ENCODE results near the gene UBE3B.

- TF ChIP-seq, protein P1, sequence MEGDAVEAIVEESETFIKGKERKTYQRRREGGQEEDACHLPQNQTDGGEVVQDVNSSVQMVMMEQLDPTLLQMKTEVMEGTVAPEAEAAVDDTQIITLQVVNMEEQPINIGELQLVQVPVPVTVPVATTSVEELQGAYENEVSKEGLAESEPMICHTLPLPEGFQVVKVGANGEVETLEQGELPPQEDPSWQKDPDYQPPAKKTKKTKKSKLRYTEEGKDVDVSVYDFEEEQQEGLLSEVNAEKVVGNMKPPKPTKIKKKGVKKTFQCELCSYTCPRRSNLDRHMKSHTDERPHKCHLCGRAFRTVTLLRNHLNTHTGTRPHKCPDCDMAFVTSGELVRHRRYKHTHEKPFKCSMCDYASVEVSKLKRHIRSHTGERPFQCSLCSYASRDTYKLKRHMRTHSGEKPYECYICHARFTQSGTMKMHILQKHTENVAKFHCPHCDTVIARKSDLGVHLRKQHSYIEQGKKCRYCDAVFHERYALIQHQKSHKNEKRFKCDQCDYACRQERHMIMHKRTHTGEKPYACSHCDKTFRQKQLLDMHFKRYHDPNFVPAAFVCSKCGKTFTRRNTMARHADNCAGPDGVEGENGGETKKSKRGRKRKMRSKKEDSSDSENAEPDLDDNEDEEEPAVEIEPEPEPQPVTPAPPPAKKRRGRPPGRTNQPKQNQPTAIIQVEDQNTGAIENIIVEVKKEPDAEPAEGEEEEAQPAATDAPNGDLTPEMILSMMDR (IDR thresholded peaks at IDR 0.05; ENCODE audit: insufficient read depth, low read length), result no peak
- TF ChIP-seq, protein P2, sequence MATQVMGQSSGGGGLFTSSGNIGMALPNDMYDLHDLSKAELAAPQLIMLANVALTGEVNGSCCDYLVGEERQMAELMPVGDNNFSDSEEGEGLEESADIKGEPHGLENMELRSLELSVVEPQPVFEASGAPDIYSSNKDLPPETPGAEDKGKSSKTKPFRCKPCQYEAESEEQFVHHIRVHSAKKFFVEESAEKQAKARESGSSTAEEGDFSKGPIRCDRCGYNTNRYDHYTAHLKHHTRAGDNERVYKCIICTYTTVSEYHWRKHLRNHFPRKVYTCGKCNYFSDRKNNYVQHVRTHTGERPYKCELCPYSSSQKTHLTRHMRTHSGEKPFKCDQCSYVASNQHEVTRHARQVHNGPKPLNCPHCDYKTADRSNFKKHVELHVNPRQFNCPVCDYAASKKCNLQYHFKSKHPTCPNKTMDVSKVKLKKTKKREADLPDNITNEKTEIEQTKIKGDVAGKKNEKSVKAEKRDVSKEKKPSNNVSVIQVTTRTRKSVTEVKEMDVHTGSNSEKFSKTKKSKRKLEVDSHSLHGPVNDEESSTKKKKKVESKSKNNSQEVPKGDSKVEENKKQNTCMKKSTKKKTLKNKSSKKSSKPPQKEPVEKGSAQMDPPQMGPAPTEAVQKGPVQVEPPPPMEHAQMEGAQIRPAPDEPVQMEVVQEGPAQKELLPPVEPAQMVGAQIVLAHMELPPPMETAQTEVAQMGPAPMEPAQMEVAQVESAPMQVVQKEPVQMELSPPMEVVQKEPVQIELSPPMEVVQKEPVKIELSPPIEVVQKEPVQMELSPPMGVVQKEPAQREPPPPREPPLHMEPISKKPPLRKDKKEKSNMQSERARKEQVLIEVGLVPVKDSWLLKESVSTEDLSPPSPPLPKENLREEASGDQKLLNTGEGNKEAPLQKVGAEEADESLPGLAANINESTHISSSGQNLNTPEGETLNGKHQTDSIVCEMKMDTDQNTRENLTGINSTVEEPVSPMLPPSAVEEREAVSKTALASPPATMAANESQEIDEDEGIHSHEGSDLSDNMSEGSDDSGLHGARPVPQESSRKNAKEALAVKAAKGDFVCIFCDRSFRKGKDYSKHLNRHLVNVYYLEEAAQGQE (IDR thresholded peaks at IDR 0.05; ENCODE audit: insufficient replicate concordance, low read depth), result no peak
- TF ChIP-seq POLR2AphosphoS5 (IDR thresholded peaks at IDR 0.05; ENCODE audit: low read depth) (no peak), SPI1 (IDR thresholded peaks at IDR 0.05; ENCODE audit: borderline replicate concordance, low read depth) (no peak), GABPA (IDR thresholded peaks at IDR 0.05; ENCODE audit: low read depth) (no peak)
Observed at GRCh38 chr12:109557200-109557599, 79.8 kb downstream of the UBE3B start.
